Nephron progenitor cell (in vitro differentiated cells): ENCODE data around the gene NCF4.

Experiments
- DNase-seq: peaks from one replicate; pipeline ENCODE4 v3.0.0; 2021
- H3K27ac Mint-ChIP-seq: 2 replicates; pipeline ENCODE4 v1.8.0; 2021; ENCODE audit warnings: mild to moderate bottlenecking, moderate library complexity, mixed read lengths
- H3K27me3 Mint-ChIP-seq: 2 replicates; pipeline ENCODE4 v1.8.0; 2021; ENCODE audit warnings: mild to moderate bottlenecking, low read depth, mixed read lengths; ENCODE audit not compliant: poor library complexity
- H3K36me3 Mint-ChIP-seq: 2 replicates; pipeline ENCODE4 v1.8.0; 2021; ENCODE audit warnings: low read depth, mixed read lengths
- H3K4me1 Mint-ChIP-seq: 2 replicates; pipeline ENCODE4 v1.8.0; 2021; ENCODE audit warnings: mixed read lengths
- H3K4me3 Mint-ChIP-seq: 2 replicates; pipeline ENCODE4 v1.8.0; 2021; ENCODE audit warnings: mild to moderate bottlenecking, moderate library complexity, mixed read lengths
- H3K9me3 Mint-ChIP-seq: 2 replicates; pipeline ENCODE4 v1.8.0; 2021; ENCODE audit warnings: mild to moderate bottlenecking, moderate library complexity, mixed read lengths
- CTCF ChIP-seq: fragments of 200-600 bp; sonication (generic); IDR thresholded peaks from 2 replicates; pipeline ENCODE4 v1.5.0; 2021; ENCODE audit warnings: antibody characterized with exemption

The NCF4 gene

GRCh38 chr22:36871669-36872081, 10.9 kb downstream of the NCF4 start:
- Mint-ChIP-seq H3K27me3 (peaks cover 40% of the 10 kb centered on the region), H3K27ac (no peak overlapping the region), H3K36me3 (no peaks in the 10 kb centered on the region), H3K4me3 (no peak overlapping the region), H3K4me1 (no peaks in the 10 kb centered on the region), H3K9me3 (no peaks in the 10 kb centered on the region)
- DNase-seq, result no peak
- TF ChIP-seq CTCF, result no peak

GRCh38 chr22:36872084-36872483, 11.3 kb downstream of the NCF4 start:
- no peak for TF ChIP-seq CTCF
- Mint-ChIP-seq H3K27me3 (peaks cover 36% of the 10 kb centered on the region), H3K36me3 (no peaks in the 10 kb centered on the region), H3K9me3 (no peaks in the 10 kb centered on the region), H3K27ac (no peak overlapping the region), H3K4me3 (no peak overlapping the region), H3K4me1 (no peaks in the 10 kb centered on the region)
- DNase-seq, result no peak

- peaks cover 33% of the 10 kb centered on the region for H3K27me3 Mint-ChIP-seq
- no peak for DNase-seq
- H3K4me3 Mint-ChIP-seq, result no peak overlapping the region
- H3K27ac Mint-ChIP-seq, result no peak overlapping the region
- H3K36me3 Mint-ChIP-seq, result no peaks in the 10 kb centered on the region
- H3K4me1 Mint-ChIP-seq, result no peaks in the 10 kb centered on the region
- no peak for TF ChIP-seq CTCF
- H3K9me3 Mint-ChIP-seq, result no peaks in the 10 kb centered on the region
These were observed 12.2 kb downstream of the NCF4 start for GRCh38 chr22:36872866-36873498.

GRCh38 chr22:36873614-36874308, 13.0 kb downstream of the NCF4 start:
- Mint-ChIP-seq H3K9me3 (no peaks in the 10 kb centered on the region), H3K36me3 (no peaks in the 10 kb centered on the region), H3K27ac (no peak overlapping the region), H3K27me3 (peaks cover 28% of the 10 kb centered on the region), H3K4me3 (no peak overlapping the region), H3K4me1 (no peaks in the 10 kb centered on the region)
- TF ChIP-seq CTCF, result peak; percentile 37
- DNase-seq, result no peak

GRCh38 chr22:36874309-36874696, 13.5 kb downstream of the NCF4 start:
- no peak for TF ChIP-seq CTCF
- Mint-ChIP-seq H3K27me3 (peaks cover 24% of the 10 kb centered on the region), H3K4me3 (no peak overlapping the region), H3K4me1 (no peaks in the 10 kb centered on the region), H3K27ac (no peak overlapping the region), H3K9me3 (no peaks in the 10 kb centered on the region), H3K36me3 (no peaks in the 10 kb centered on the region)
- DNase-seq, result no peak

GRCh38 chr22:36874736-36875135, 13.9 kb downstream of the NCF4 start:
- Mint-ChIP-seq H3K27ac (no peak overlapping the region), H3K4me3 (no peak overlapping the region), H3K4me1 (no peaks in the 10 kb centered on the region), H3K9me3 (peaks cover 1% of the 10 kb centered on the region), H3K27me3 (peaks cover 20% of the 10 kb centered on the region), H3K36me3 (no peaks in the 10 kb centered on the region)
- TF ChIP-seq CTCF, result no peak
- DNase-seq, result no peak
